ENCODE results near the gene PACSIN2.
A peak's percentile ranks its signal among the peaks of the same experiment; 100 is the strongest.
"Not testable (repeated sequence)": the region's sequence is repeated elsewhere in the genome, so short reads cannot be mapped to it uniquely, and the experiment has no call there.

The PACSIN2 gene

GRCh38 chr22:43014869-43015676 is at the start of gene PACSIN2:
TSS of gene PACSIN2 (minus strand) at chr22:43015149. CDS start at chr22:42912080, 103,069 bp downstream.
- DNase-seq (ENCODE audit: low read depth in 3 of 3), result peak; percentile 96 to 99 (median 98)

- DNase-seq (ENCODE audit: low read depth in 3 of 3), result peak; percentile 9 to 51 (median 14)
Observed at GRCh38 chr22:43060183-43060582, 45.2 kb upstream of the PACSIN2 start.

DNA sequence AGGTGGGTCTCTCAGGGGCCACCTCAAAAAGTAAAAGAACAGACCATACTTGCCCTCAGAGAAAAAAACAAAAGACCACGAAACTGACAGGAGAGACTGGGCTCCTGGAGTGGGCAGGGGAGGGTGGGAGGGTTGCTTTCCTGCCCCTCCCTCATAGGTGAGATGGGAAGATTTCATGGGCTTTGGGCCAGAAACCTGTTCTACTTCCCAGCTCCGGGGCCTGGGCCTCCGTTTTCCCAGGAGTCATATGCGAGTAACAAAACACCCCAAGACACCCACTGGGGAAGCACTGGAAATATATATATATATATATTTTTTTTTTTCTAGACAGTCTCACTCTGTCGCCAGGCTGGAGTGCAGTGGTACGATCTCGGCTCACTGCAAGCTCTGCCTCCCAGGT is 42.7 kb upstream of the PACSIN2 start:
- no peak for DNase-seq (ENCODE audit: low read depth in 3 of 3)

GRCh38 chr22:43053176-43053575 is 38.2 kb upstream of the PACSIN2 start:
- DNase-seq (ENCODE audit: low read depth in 3 of 3), result no peak

GRCh38 chr22:43050995-43051394 is 36.0 kb upstream of the PACSIN2 start:
- no peak for DNase-seq (ENCODE audit: low read depth in 3 of 3)

DNA sequence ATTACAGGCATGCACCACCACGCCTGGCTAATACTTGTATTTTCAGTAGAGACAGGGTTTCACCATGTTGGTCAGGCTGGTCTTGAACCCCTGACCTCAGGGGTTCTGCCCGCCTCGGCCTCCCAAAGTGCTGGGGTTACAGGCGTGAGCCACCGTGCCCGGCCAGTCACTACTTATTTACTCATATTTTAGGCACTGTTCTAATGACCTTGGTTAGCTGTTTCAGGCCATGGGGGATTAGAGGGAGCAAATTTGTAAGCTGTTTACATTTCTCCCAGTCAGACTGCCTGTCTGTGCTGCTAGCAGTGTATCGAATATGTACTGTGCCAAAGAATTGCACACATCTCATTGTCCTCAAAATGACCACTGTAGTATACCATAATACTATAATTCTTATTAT is 32.7 kb upstream of the PACSIN2 start:
- no peak for DNase-seq (ENCODE audit: low read depth in 3 of 3)

- no peak for DNase-seq (ENCODE audit: low read depth in 3 of 3)
Observed at GRCh38 chr22:43044290-43044712, 29.4 kb upstream of the PACSIN2 start.

GRCh38 chr22:43042101-43042780 is 27.3 kb upstream of the PACSIN2 start:
- no peak for DNase-seq (ENCODE audit: low read depth in 3 of 3)

GRCh38 chr22:43039800-43040199 is 24.9 kb upstream of the PACSIN2 start:
- no peak for DNase-seq (ENCODE audit: low read depth in 3 of 3)

DNA sequence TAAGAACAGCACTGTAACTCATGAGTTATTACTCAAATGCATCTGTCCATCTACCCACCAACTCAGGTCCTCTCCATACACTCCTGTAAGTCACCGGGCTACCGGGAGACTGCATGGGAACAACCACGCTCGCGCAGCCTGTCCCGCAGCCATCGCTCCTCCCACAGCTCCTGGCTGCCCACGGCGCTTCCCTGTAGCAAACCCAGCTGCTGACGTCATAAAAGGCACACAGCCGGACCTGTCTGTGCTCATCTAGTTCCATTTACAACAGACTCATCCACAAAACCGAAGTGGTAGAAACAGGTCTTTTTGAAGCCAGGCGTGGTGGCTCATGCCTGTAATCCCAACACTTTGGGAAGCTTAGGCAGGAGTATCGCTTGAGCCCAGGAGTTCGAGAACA is 23.4 kb upstream of the PACSIN2 start:
- DNase-seq (ENCODE audit: low read depth in 3 of 3), result no peak

DNA sequence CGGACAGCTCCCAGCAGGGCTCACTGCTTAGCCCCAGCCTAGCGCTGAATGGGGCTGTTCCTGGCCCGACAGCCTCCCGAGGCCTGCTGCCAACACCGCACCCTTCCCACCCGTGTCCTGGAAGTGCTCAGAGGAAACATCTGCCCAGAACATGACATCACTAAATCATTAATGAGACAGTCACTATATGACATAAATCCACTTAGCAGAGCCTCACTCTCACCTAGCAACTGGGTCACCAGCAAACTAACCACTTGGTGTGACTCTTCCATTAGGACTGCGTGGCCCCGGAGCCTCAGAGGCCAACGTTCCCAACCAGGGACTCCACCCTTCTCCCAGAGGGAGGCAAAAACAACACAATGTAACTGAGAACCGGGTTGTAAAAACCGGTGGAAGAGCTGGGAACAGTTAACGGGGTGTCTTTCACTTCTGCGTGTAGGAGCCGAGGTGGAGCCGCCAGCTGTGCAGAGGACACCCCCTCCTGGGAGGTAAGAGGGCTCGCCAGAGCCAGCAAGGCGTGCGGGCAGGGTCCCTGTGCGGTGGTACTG is 21.4 kb upstream of the PACSIN2 start:
- DNase-seq (ENCODE audit: low read depth in 3 of 3), result no peak

- no peak for DNase-seq (ENCODE audit: low read depth in 3 of 3)
Observed at GRCh38 chr22:43035250-43035649, 20.3 kb upstream of the PACSIN2 start.

DNA sequence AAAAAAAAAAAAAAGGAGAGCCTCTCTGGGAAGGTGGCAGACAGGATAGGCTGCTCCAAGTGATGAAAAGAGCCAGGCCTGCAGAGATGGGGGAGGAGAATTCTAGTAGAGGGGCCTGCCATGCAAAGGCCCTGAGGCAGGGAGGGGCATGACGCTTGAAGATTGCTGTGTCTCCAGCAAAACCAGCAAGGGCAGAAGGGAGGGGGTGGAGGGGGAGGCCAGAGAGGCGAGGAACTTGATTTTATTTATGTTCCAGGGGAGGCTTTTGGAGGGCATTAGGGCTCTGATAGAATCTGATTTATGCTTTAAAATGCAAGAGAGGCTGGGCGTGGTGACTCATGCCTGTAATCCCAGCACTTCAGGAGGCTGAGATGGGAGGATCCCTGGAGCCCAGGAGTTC is 16.7 kb upstream of the PACSIN2 start:
- no peak for DNase-seq (ENCODE audit: low read depth in 3 of 3)

GRCh38 chr22:43018615-43019014 is 3.7 kb upstream of the PACSIN2 start:
- DNase-seq (ENCODE audit: low read depth in 3 of 3), result no peak

- DNase-seq (ENCODE audit: low read depth in 3 of 3), result no peak
Observed at GRCh38 chr22:43017525-43018460, 2.8 kb upstream of the PACSIN2 start.

DNA sequence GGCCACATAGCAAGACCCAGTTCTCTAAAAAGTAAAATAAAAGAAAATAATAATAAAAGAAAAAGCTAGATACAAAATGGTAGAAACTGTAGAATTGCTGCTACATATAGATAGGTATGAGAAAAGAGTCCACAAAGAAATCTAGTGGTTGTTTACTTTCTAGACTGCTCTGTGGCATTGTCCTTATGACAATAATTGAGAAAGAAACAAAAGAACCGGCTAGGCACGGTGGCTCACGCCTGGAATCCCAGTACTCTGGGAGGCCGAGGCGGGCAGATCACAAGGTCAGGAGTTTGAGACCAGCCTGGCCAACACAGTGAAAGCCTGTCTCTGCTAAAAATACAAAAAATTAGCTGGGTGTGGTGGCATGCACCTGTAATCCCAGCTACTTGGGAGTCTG is 1.2 kb upstream of the PACSIN2 start:
- not testable (repeated sequence) for DNase-seq (ENCODE audit: low read depth in 3 of 3)

GRCh38 chr22:43015677-43016042 is 711 bp upstream of the PACSIN2 start:
- no peak for DNase-seq (ENCODE audit: low read depth in 3 of 3)

GRCh38 chr22:43014316-43014868 is 557 bp downstream of the PACSIN2 start:
- DNase-seq (ENCODE audit: low read depth in 3 of 3), result peak in 1 of 3 experiments; percentile 31

DNA sequence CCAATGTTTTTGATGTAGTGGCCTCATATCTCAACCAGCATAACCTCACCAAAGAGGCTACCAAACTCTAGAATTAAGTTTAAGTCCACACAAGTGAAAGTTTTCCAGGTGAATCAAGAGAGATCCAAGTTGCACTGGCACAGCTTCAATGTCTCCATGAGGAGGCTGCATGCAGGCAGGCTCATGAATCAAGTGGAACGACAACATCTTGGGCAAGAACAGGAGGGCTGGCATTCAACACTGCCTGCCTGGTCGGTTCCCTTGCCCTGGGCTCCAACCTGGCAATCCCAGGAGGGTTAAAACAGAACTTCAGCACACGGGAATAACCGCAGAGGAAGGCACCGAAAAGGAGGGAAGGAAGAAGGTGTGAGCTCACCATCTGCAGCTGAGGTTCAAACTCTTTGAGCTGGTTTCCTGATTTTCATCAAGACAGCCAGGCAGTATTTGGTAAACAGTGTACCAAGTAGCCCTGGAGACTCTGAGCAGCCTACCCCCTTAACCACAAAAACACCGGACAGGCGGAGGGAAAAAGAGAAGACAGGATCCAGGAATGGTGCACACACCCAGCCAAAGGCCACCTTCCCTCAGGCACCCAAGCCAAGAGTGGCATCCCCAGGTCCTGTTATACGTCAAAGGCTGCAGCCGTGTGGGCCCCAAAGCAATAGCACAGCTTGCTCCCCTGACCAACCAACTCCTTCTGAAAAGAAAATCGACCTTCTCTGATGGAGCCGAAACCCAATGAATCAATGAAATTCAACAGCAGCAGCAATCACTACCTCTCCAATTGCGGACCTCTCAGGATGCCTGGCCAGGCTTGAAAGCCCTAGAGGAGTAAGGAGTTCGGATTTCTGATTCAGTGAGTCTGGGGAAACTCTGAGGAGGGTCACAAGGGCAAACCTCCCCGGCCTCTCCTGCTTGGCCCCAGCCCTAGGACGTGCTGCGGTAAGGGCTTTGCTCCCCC is 1.3 kb downstream of the PACSIN2 start:
- DNase-seq (ENCODE audit: low read depth in 3 of 3), result no peak

GRCh38 chr22:43012390-43012789 is 2.6 kb downstream of the PACSIN2 start:
- DNase-seq (ENCODE audit: low read depth in 3 of 3), result no peak
